Epithelial cell of proximal tubule (primary cell): ENCODE measurements around the gene TMEM181. TPM values are rescaled to one million over a fixed set of nuclear protein-coding genes. Genes with fewer than 3 reads are reported as not detected.
A peak's percentile ranks its signal among the peaks of the same experiment; 100 is the strongest.

ENCODE experiments used
- DNase-seq: peaks from one replicate; pipeline ENCODE4 v3.0.0-alpha.2; 2011; ENCODE audit warnings: low read depth
- H3K4me3 ChIP-seq: 2 replicates; pipeline ENCODE4 v1.5.1; 2011; ENCODE audit warnings: low read depth, mild to moderate bottlenecking, low read length
- total RNA-seq: library from RNA; depleted of rRNA; stranded (reverse); fragments of >200 nt; gene quantifications from 2 replicates; pipeline ENCODE4 v1.2.3, GENCODE V29; 2015
- TF ChIP-seq, protein P1 (sequence below): conservative IDR thresholded peaks from 2 replicates; pipeline ENCODE4 v1.5.1; 2012; ENCODE audit warnings: low read depth, mild to moderate bottlenecking, low read length

Gene TMEM181
- total RNA-seq, 1 donor from 2014 or later, result 16.5 TPM

DNA sequence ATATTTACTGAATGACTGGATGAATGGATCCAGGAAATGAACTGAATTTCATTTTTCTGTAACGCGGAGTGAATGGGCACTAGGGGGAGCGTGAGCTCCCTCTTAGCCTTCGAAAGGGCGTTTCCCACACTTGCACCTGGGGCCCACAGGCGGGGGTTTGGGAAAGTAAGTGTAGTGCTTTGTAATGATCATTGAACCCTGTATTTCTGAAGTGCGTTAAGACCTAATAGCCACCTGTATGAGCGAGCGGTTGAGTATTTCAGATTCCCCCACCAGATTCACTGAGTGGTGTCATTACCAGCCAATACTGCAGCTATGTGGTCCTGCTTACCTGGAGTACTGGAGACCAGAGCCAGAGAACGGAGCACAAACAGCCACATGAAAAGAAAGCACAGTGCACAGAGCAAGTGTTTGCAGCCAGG lies 100.5 kb downstream of the TMEM181 start:
- TF ChIP-seq, protein P1, sequence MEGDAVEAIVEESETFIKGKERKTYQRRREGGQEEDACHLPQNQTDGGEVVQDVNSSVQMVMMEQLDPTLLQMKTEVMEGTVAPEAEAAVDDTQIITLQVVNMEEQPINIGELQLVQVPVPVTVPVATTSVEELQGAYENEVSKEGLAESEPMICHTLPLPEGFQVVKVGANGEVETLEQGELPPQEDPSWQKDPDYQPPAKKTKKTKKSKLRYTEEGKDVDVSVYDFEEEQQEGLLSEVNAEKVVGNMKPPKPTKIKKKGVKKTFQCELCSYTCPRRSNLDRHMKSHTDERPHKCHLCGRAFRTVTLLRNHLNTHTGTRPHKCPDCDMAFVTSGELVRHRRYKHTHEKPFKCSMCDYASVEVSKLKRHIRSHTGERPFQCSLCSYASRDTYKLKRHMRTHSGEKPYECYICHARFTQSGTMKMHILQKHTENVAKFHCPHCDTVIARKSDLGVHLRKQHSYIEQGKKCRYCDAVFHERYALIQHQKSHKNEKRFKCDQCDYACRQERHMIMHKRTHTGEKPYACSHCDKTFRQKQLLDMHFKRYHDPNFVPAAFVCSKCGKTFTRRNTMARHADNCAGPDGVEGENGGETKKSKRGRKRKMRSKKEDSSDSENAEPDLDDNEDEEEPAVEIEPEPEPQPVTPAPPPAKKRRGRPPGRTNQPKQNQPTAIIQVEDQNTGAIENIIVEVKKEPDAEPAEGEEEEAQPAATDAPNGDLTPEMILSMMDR, result peak; percentile 69
- no peak for DNase-seq
- no peak overlapping the region for H3K4me3 ChIP-seq

- H3K4me3 ChIP-seq, result no peak overlapping the region
- TF ChIP-seq, protein P1, result peak; percentile 6
- no peak for DNase-seq
Measured at GRCh38 chr6:158661156-158661685, 101.3 kb downstream of the TMEM181 start.

DNA sequence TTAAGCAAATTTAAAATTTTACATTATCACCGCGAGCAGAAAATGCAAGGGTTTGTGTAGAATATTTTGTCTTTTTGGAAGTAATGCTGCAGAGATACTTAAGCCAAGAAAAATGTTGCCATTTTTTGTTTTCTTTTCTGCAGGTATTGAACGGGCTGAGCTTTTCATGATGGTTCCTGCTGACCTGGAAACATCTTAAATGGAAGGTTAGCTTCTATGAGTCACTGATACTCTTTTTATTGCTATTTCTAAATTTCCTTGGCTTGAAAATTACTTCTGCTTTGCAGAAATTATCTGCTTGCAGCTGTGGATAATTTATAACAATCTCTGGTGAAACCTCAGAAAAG lies 102.7 kb downstream of the TMEM181 start:
- no peak overlapping the region for H3K4me3 ChIP-seq
- DNase-seq, result no peak
- TF ChIP-seq, protein P1, result no peak

- no peak for DNase-seq
- TF ChIP-seq, protein P1, result no peak
- no peak overlapping the region for H3K4me3 ChIP-seq
Measured at GRCh38 chr6:158662954-158663624, 103.2 kb downstream of the TMEM181 start.

DNA sequence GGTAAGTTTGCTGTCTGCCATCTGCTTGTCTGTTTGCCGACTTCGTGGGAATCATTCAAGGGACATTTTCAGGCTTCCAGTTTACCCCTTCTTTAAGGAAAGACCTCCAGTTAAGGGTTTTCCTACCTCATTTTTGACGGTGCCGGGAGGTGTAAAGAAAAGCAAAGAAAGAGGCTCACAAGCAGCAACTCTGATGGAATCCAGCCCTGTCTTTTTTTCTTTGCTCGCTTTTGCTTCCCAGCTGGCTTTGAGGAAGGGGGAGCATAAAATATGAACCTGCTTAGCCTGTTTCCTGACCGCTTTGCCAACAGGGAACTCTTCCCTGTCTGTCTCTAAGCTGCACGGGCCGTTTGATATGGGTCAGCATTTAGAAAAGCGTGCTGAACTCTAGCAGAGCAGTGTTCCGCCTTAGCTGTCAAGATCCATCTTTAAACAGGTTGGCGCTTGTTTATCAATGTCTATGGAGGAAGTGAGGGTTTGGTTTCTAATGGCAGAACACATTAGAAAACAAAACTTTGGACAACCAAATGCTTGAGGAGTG lies 103.8 kb downstream of the TMEM181 start:
- no peak overlapping the region for H3K4me3 ChIP-seq
- DNase-seq, result no peak
- TF ChIP-seq, protein P1, result no peak

DNA sequence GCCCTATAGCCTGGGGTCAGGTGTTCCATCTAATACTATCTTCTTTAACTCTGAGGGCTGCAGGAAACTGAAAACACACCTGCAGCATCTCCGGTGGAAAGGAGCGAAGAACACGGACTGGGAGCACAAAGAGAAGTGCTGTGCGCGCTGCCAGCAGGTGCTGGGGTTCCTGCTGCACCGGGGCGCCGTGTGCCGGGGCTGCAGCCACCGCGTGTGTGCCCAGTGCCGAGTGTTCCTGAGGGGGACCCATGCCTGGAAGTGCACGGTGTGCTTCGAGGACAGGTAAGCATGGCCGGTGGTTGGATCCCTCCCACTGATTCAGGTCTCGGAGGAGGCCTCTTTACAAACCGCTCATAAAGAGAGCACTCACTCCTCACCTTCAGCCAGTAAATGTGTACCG lies 105.4 kb downstream of the TMEM181 start:
- no peak for DNase-seq
- TF ChIP-seq, protein P1, result no peak
- no peak overlapping the region for H3K4me3 ChIP-seq
